Astrocyte of the spinal cord (primary cell): ENCODE measurements around the gene HK3.

Source experiments
- DNase-seq: peaks from one replicate; pipeline ENCODE4 v3.0.0; 2011; ENCODE audit warnings: low read depth, low spot score
- H3K4me3 ChIP-seq: 2 replicates; pipeline ENCODE4 v1.5.1; 2011; ENCODE audit warnings: low read depth, mild to moderate bottlenecking, low read length, moderate library complexity
- CTCF ChIP-seq: IDR thresholded peaks from 2 replicates; pipeline ENCODE4 v1.5.1; 2012; ENCODE audit warnings: low read depth, mild to moderate bottlenecking, low read length, inconsistent platforms
- in situ Hi-C: cut with HindIII; loops from 2 replicates; pipeline ENCODE4 v1.10.0; 2017; ENCODE audit warnings: low sequenced_read_pairs

HK3 gene

GRCh38 chr5:176863041-176863764, 35.9 kb downstream of the HK3 start:
- TF ChIP-seq CTCF = no peak
- no peak for DNase-seq
- in situ Hi-C loops = no loop called here
- H3K4me3 ChIP-seq = no peak overlapping the region

- TF ChIP-seq CTCF = no peak
- DNase-seq = no peak
- no peak overlapping the region for H3K4me3 ChIP-seq
- in situ Hi-C loops = no loop called here
These were observed 36.7 kb downstream of the HK3 start for GRCh38 chr5:176862330-176862995.

- DNase-seq = no peak
- in situ Hi-C loops = no loop called here
- TF ChIP-seq CTCF = no peak
- H3K4me3 ChIP-seq = no peak overlapping the region
These were observed 37.9 kb downstream of the HK3 start for GRCh38 chr5:176861276-176861675.

- DNase-seq = no peak
- no peak for TF ChIP-seq CTCF
- in situ Hi-C loops = no loop called here
- no peak overlapping the region for H3K4me3 ChIP-seq
These were observed 38.8 kb downstream of the HK3 start for GRCh38 chr5:176860381-176860780.

GRCh38 chr5:176859916-176860315, 39.2 kb downstream of the HK3 start:
- in situ Hi-C loops = no loop called here
- TF ChIP-seq CTCF = no peak
- DNase-seq = no peak
- H3K4me3 ChIP-seq = no peak overlapping the region

- TF ChIP-seq CTCF = no peak
- in situ Hi-C loops = no loop called here
- H3K4me3 ChIP-seq = no peak overlapping the region
These were observed 41.3 kb downstream of the HK3 start for GRCh38 chr5:176857894-176858273.

More at GRCh38 chr5:176857894-176858273, 41.3 kb downstream of the HK3 start:
- DNase-seq = no peak
